ENCODE results near the gene ELK4. TPM values are rescaled to one million over a fixed set of nuclear protein-coding genes. Genes with fewer than 3 reads are reported as not detected.

Gene ELK4
- total RNA-seq, 1 donor from 2014 or later, result 27.6 TPM

DNA sequence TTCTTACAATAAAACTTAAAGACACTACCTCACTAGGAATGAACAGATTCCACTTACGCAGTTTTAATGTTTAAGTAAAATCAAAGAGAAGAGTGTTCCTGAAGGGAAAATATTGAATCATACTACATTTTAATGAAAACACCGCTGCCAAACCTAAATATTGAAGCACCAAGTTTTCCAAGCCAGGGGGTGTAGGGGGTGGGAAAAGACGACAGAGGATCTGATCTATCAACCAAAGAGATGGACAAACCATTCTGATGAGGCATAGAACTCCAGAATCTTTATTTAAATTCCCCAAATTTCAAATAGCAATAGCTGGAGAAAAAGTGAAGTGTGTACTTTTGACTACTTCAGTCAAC lies 1.2 kb downstream of the ELK4 start:
- Mint-ChIP-seq H3K4me3 (peak overlapping the region; percentile 97), H3K27ac (peak overlapping the region; percentile 96), H3K36me3 (peaks cover 11% of the 10 kb centered on the region), H3K9me3 (no peaks in the 10 kb centered on the region), H3K4me1 (ENCODE audit: unreplicated experiment) (peaks cover 29% of the 10 kb centered on the region), H3K27me3 (no peaks in the 10 kb centered on the region)
- TF ChIP-seq, protein P1, sequence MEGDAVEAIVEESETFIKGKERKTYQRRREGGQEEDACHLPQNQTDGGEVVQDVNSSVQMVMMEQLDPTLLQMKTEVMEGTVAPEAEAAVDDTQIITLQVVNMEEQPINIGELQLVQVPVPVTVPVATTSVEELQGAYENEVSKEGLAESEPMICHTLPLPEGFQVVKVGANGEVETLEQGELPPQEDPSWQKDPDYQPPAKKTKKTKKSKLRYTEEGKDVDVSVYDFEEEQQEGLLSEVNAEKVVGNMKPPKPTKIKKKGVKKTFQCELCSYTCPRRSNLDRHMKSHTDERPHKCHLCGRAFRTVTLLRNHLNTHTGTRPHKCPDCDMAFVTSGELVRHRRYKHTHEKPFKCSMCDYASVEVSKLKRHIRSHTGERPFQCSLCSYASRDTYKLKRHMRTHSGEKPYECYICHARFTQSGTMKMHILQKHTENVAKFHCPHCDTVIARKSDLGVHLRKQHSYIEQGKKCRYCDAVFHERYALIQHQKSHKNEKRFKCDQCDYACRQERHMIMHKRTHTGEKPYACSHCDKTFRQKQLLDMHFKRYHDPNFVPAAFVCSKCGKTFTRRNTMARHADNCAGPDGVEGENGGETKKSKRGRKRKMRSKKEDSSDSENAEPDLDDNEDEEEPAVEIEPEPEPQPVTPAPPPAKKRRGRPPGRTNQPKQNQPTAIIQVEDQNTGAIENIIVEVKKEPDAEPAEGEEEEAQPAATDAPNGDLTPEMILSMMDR (conservative IDR thresholded peaks at IDR 0.05), result no peak
- DNase-seq (ENCODE audit: extremely low spot score, unreplicated experiment), result no peak

DNA sequence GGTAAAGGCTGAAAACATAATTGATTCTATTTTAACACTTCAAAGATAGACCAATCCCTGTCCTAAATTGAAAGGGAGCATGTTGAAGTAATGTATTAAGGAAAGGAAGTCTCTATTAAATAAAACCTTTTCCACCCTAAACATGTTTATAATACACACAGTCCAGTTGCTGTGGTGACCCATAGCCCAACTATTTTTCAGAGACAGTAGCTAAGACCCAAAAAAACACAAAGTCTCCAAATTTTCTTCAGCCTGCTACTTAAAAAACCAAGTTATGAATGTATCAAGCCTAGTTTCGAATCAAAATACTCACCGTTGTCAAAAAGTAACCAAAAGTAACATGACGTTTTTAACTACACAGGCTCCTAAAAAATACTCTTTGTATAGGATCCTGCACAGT lies 1.6 kb downstream of the ELK4 start:
- H3K27ac Mint-ChIP-seq, result peak overlapping the region; percentile 96
- no peaks in the 10 kb centered on the region for H3K27me3 Mint-ChIP-seq
- DNase-seq (ENCODE audit: extremely low spot score, unreplicated experiment), result no peak
- H3K9me3 Mint-ChIP-seq, result no peaks in the 10 kb centered on the region
- peaks cover 29% of the 10 kb centered on the region for H3K4me1 Mint-ChIP-seq (ENCODE audit: unreplicated experiment)
- H3K4me3 Mint-ChIP-seq, result peak overlapping the region; percentile 97
- peaks cover 11% of the 10 kb centered on the region for H3K36me3 Mint-ChIP-seq
- TF ChIP-seq, protein P1 (conservative IDR thresholded peaks at IDR 0.05), result no peak

DNA sequence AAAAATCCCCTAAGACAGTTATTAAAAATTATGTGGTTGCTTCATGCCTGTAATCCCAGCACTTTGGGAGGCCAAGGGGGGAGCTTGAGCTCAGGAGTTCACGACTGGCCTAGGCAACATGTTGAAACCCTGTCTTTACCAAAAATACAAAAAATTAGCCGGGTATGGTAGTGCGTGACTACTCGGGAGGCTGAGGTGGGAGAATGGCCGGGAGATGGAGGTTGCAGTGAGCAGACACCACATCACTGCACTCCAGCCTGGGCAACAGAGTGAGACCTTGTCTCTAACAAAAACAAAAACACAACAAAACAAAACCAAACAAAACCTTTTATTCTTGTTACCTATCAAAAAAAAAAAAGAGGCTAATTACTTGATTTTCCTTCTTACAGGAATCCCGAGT lies 2.1 kb downstream of the ELK4 start:
- H3K27ac Mint-ChIP-seq, result peak overlapping the region; percentile 96
- no peak for DNase-seq (ENCODE audit: extremely low spot score, unreplicated experiment)
- TF ChIP-seq, protein P1 (conservative IDR thresholded peaks at IDR 0.05), result no peak
- peaks cover 29% of the 10 kb centered on the region for H3K4me1 Mint-ChIP-seq (ENCODE audit: unreplicated experiment)
- no peaks in the 10 kb centered on the region for H3K27me3 Mint-ChIP-seq
- H3K9me3 Mint-ChIP-seq, result no peaks in the 10 kb centered on the region
- peaks cover 15% of the 10 kb centered on the region for H3K36me3 Mint-ChIP-seq
- peak overlapping the region; percentile 97 for H3K4me3 Mint-ChIP-seq

DNA sequence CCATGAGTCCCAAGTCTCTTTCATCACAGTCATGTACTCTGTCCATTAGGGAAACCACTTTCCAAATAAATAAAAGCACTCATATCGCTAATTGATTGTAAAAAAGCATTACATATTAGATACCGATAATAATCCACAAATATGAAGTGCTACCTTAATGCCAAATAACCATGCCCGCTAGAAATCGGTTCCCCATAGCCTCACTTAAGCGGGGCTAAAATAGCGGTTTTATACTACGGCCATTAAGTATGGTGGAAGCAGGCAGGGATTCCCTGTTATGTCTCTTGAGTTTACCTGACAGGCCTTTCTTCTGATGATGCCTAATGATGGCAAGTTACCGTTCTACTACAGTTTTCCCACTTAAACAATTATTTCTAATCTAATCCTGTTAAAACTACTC lies 3.9 kb downstream of the ELK4 start:
- H3K27ac Mint-ChIP-seq, result no peak overlapping the region
- no peaks in the 10 kb centered on the region for H3K9me3 Mint-ChIP-seq
- DNase-seq (ENCODE audit: extremely low spot score, unreplicated experiment), result no peak

DNA sequence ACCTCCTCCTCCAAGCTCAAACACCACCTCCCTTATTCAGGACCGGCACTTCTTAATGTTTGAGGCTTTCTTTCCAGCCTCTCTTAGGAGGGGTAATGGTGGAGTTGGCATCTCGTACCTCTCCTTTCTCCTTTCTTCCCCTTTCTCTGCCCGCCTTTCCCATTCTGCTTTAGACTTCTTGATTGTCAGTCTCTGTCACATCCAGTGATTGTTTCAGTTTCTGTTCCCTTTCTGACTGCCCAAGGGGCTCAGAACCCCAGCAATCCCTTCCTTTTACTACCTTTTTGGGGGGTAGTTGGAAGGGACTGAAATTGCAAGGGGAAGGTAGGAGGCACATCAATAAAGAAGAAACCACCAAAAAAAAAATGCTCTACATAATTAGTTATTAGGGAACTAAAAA lies 5.6 kb downstream of the ELK4 start:
- Mint-ChIP-seq H3K36me3 (peaks cover 24% of the 10 kb centered on the region), H3K4me1 (ENCODE audit: unreplicated experiment) (peaks cover 21% of the 10 kb centered on the region), H3K27ac (no peak overlapping the region), H3K4me3 (no peak overlapping the region), H3K27me3 (no peaks in the 10 kb centered on the region), H3K9me3 (no peaks in the 10 kb centered on the region)
- TF ChIP-seq, protein P1 (conservative IDR thresholded peaks at IDR 0.05), result no peak
- no peak for DNase-seq (ENCODE audit: extremely low spot score, unreplicated experiment)

More for the DNA sequence above, 3.9 kb downstream of the ELK4 start:
- TF ChIP-seq, protein P1 (conservative IDR thresholded peaks at IDR 0.05), result no peak
- Mint-ChIP-seq H3K36me3 (peaks cover 24% of the 10 kb centered on the region), H3K4me3 (peak overlapping the region; percentile 51), H3K4me1 (ENCODE audit: unreplicated experiment) (peaks cover 27% of the 10 kb centered on the region), H3K27me3 (no peaks in the 10 kb centered on the region)

DNA sequence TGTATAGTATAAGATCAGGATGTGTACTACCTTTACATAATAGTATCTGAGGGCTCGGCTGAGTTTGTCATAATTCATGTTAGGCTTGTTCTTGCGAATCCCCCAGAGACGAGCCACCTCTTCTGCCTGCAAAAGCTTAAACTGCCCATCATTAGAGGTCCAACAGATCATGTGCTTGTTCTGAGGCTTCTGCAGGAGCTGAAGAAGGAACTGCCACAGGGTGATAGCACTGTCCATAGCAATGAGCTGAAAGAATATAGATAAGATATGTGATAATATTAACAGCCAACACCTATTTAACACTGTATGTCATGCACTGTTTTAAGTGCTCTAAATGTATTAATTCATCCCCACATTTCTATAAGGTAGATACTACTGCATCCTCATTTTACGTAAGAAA lies 8.2 kb downstream of the ELK4 start:
- Mint-ChIP-seq H3K27me3 (no peaks in the 10 kb centered on the region), H3K36me3 (peaks cover 37% of the 10 kb centered on the region), H3K4me3 (no peak overlapping the region), H3K27ac (no peak overlapping the region), H3K4me1 (ENCODE audit: unreplicated experiment) (peaks cover 16% of the 10 kb centered on the region), H3K9me3 (no peaks in the 10 kb centered on the region)
- TF ChIP-seq, protein P1 (conservative IDR thresholded peaks at IDR 0.05), result no peak
- no peak for DNase-seq (ENCODE audit: extremely low spot score, unreplicated experiment)

Measured in type B pancreatic cell (in vitro differentiated cells).